HL-60 (cell line): ENCODE results near the gene SPSB4.
"Not testable (repeated sequence)": the region's sequence is repeated elsewhere in the genome, so short reads cannot be mapped to it uniquely, and the experiment has no call there.

Experiments
- DNase-seq, 2 experiments: peaks; one replicate each; pipeline ENCODE4 v3.0.0-alpha.2; 2010 to 2020; ENCODE audit warnings: low read depth in 1 of 2, low spot score in 1 of 2
- H3K27ac ChIP-seq: fragments of 250-450 bp; sonication (Bioruptor Pico); replicated peaks from 2 replicates; pipeline ENCODE4 v1.5.1; 2020; ENCODE audit warnings: mild to moderate bottlenecking, moderate library complexity
- H3K27me3 ChIP-seq: fragments of 250-450 bp; sonication (Bioruptor Pico); 2 replicates; pipeline ENCODE4 v1.5.1; 2021; ENCODE audit warnings: mild to moderate bottlenecking, moderate library complexity; ENCODE audit not compliant: insufficient read depth, poor library complexity, severe bottlenecking
- H3K4me3 ChIP-seq: replicated peaks from 2 replicates; pipeline ENCODE4 v1.5.1; 2011; ENCODE audit warnings: mild to moderate bottlenecking, control low read depth, low read length; ENCODE audit not compliant: insufficient read depth
- CTCF ChIP-seq: IDR thresholded peaks from one replicate; pipeline ENCODE4 v1.5.1; 2011; ENCODE audit warnings: low read length, control low read depth, inconsistent platforms; ENCODE audit not compliant: insufficient read depth
- GABPA ChIP-seq: IDR thresholded peaks from 2 replicates; pipeline ENCODE4 v1.6.1; 2012; ENCODE audit warnings: low read depth
- POLR2AphosphoS5 ChIP-seq: IDR thresholded peaks from 2 replicates; pipeline ENCODE4 v1.6.1; 2012; ENCODE audit warnings: low read depth
- REST ChIP-seq: IDR thresholded peaks from 2 replicates; pipeline ENCODE4 v1.6.1; 2012; ENCODE audit warnings: low read depth; ENCODE audit not compliant: insufficient replicate concordance
- SPI1 ChIP-seq: IDR thresholded peaks from 2 replicates; pipeline ENCODE4 v1.6.1; 2012; ENCODE audit warnings: low read depth, mild to moderate bottlenecking, borderline replicate concordance

Gene SPSB4

GRCh38 chr3:141115789-141116541 lies 64.8 kb downstream of the SPSB4 start:
- Histone ChIP-seq H3K27me3 (no peaks in the 10 kb centered on the region), H3K4me3 (no peak overlapping the region), H3K27ac (no peak overlapping the region)
- TF ChIP-seq REST (no peak), POLR2AphosphoS5 (no peak), GABPA (no peak), SPI1 (no peak), CTCF (no peak)
- DNase-seq, result no peak

- no peaks in the 10 kb centered on the region for H3K27me3 ChIP-seq
- H3K4me3 ChIP-seq, result no peak overlapping the region
- no peak overlapping the region for H3K27ac ChIP-seq
- no peak for TF ChIP-seq GABPA
- TF ChIP-seq REST, result no peak
- TF ChIP-seq CTCF, result no peak
- no peak for TF ChIP-seq POLR2AphosphoS5
- TF ChIP-seq SPI1, result no peak
- no peak for DNase-seq
Observed at GRCh38 chr3:141116721-141117120, 65.6 kb downstream of the SPSB4 start.

GRCh38 chr3:141117982-141118381 lies 66.8 kb downstream of the SPSB4 start:
- not testable (repeated sequence) for DNase-seq, H3K4me3 ChIP-seq, H3K27ac ChIP-seq, H3K27me3 ChIP-seq

- Histone ChIP-seq H3K27me3 (no peaks in the 10 kb centered on the region), H3K27ac (no peak overlapping the region), H3K4me3 (no peak overlapping the region)
- TF ChIP-seq GABPA (no peak), CTCF (no peak), POLR2AphosphoS5 (no peak), SPI1 (no peak), REST (no peak)
- DNase-seq, result no peak
Observed at GRCh38 chr3:141122455-141123030, 71.4 kb downstream of the SPSB4 start.
